GM21381 (cell line): ENCODE results near the gene MAGED4.
"Not testable (repeated sequence)": the region's sequence is repeated elsewhere in the genome, so short reads cannot be mapped to it uniquely, and the experiment has no call there.

Experiments used
- ATAC-seq: cut with Tn5 transposase; IDR thresholded peaks from one replicate; pipeline ENCODE4 v1.9.1; 2021; ENCODE audit warnings: mild to moderate bottlenecking, moderate library complexity; ENCODE audit not compliant: unreplicated experiment

Gene MAGED4

GRCh38 chrX:52184440-52185077 is at the start of gene MAGED4:
Gene MAGED4 (plus strand): TSS chrX:52184888. CDS start chrX:52185923, 1,035 bp downstream.
- ATAC-seq, result not testable (repeated sequence)

GRCh38 chrX:52138830-52139544 is 45.7 kb upstream of the MAGED4 start:
- ATAC-seq, result no peak

- no peak for ATAC-seq
These were observed 45.2 kb upstream of the MAGED4 start for GRCh38 chrX:52139545-52139895.

GRCh38 chrX:52140020-52140419 is 44.7 kb upstream of the MAGED4 start:
- no peak for ATAC-seq

- not testable (repeated sequence) for ATAC-seq
These were observed 34.0 kb upstream of the MAGED4 start for GRCh38 chrX:52150667-52151066.

- ATAC-seq, result not testable (repeated sequence)
These were observed 24.5 kb upstream of the MAGED4 start for GRCh38 chrX:52160140-52160539.

- no peak for ATAC-seq
These were observed 17.8 kb upstream of the MAGED4 start for GRCh38 chrX:52166840-52167239.

- ATAC-seq, result not testable (repeated sequence)
These were observed 13.6 kb upstream of the MAGED4 start for GRCh38 chrX:52171055-52171454.

GRCh38 chrX:52185078-52185453 is 378 bp downstream of the MAGED4 start:
- not testable (repeated sequence) for ATAC-seq

- ATAC-seq, result not testable (repeated sequence)
These were observed 26.7 kb downstream of the MAGED4 start for GRCh38 chrX:52211405-52211804.

- no peak for ATAC-seq
These were observed 28.6 kb downstream of the MAGED4 start for GRCh38 chrX:52213276-52213675.

GRCh38 chrX:52216541-52216940 is 31.9 kb downstream of the MAGED4 start:
- no peak for ATAC-seq

GRCh38 chrX:52217494-52218160 is 32.9 kb downstream of the MAGED4 start:
- ATAC-seq, result no peak

GRCh38 chrX:52220936-52221335 is 36.2 kb downstream of the MAGED4 start:
- ATAC-seq, result no peak
